AG04449 (cell line): ENCODE measurements around the gene PFKFB3.
"Not testable (repeated sequence)": the region's sequence is repeated elsewhere in the genome, so short reads cannot be mapped to it uniquely, and the experiment has no call there.

Experiments
- CTCF ChIA-PET: fragments of 350-600 bp; formaldehyde crosslinking; extraction: SDS; loops from one replicate; lab custom pipeline; 2021; ENCODE audit warnings: antibody characterized with exemption; lab: Yijun Ruan, JAX
- POLR2A ChIA-PET: fragments of 400-600, 350-600 bp; formaldehyde crosslinking; extraction: SDS; loops from one replicate; lab custom pipeline; 2020; ENCODE audit warnings: antibody characterized with exemption, inconsistent platforms; lab: Yijun Ruan, JAX
- DNase-seq: peaks from one replicate; pipeline ENCODE4 v3.0.0-alpha.2; 2010; ENCODE audit warnings: low read depth, low spot score
- H3K4me3 ChIP-seq: 2 replicates; pipeline ENCODE4 v1.5.1; 2011; ENCODE audit warnings: low read depth, mild to moderate bottlenecking, control low read depth, low read length
- TF ChIP-seq, protein P1 (sequence below): IDR thresholded peaks from one replicate; pipeline ENCODE4 v1.5.1; 2011; ENCODE audit warnings: mild to moderate bottlenecking, moderate library complexity, low read length, control low read depth, inconsistent platforms; ENCODE audit not compliant: insufficient read depth; ENCODE audit errors: missing control alignments

PFKFB3 gene

GRCh38 chr10:6186894-6187256 lies 15.9 kb upstream of the PFKFB3 start:
- no peak for DNase-seq
- ChIA-PET POLR2A (no interaction called here), CTCF (interaction anchor here (1.1 to 2.0 kb wide), 3 partner anchors 15 to 215 kb away, joined by 3 to 10 read pairs (median 5); partner anchors contain the start of gene PFKFB3)
- TF ChIP-seq, protein P1, sequence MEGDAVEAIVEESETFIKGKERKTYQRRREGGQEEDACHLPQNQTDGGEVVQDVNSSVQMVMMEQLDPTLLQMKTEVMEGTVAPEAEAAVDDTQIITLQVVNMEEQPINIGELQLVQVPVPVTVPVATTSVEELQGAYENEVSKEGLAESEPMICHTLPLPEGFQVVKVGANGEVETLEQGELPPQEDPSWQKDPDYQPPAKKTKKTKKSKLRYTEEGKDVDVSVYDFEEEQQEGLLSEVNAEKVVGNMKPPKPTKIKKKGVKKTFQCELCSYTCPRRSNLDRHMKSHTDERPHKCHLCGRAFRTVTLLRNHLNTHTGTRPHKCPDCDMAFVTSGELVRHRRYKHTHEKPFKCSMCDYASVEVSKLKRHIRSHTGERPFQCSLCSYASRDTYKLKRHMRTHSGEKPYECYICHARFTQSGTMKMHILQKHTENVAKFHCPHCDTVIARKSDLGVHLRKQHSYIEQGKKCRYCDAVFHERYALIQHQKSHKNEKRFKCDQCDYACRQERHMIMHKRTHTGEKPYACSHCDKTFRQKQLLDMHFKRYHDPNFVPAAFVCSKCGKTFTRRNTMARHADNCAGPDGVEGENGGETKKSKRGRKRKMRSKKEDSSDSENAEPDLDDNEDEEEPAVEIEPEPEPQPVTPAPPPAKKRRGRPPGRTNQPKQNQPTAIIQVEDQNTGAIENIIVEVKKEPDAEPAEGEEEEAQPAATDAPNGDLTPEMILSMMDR, result no peak
- H3K4me3 ChIP-seq, result no peak overlapping the region

- DNase-seq, result no peak
- TF ChIP-seq, protein P1, result no peak
- CTCF ChIA-PET, result interaction anchor here (1.1 to 2.0 kb wide), 3 partner anchors 15 to 215 kb away, joined by 3 to 10 read pairs (median 5); partner anchors contain the start of gene PFKFB3
- POLR2A ChIA-PET, result no interaction called here
- H3K4me3 ChIP-seq, result no peak overlapping the region
Measured at GRCh38 chr10:6187278-6187677, 15.5 kb upstream of the PFKFB3 start.

DNA sequence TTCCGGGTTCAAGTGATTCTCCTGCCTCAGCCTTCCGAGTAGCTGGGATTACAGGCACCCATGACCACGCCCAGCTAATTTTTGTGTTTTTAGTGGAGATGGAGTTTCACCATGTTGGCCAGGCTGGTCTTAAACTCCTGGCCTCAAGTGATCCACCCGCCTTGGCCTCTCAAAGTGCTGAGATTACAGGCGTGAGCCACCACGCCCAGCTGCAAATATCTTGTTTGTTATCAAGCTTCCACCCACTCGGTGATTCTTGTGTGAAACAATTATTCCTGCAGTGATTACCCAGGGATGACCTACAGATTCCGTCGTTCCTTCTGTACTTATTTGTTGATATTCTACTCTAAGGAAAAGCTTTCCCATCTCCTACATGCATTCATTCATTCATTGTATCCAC lies 12.7 kb upstream of the PFKFB3 start:
- H3K4me3 ChIP-seq, POLR2A ChIA-PET, DNase-seq: not testable (repeated sequence)
- CTCF ChIA-PET, result interaction anchor here (1.6 to 6.8 kb wide), 2 partner anchors 12 to 212 kb away, joined by 3 to 38 read pairs; partner anchors contain the start of gene PFKFB3

GRCh38 chr10:6191147-6191546 lies 11.6 kb upstream of the PFKFB3 start:
- POLR2A ChIA-PET, result interaction anchor here (1.6 kb wide), 1 partner anchor 12 kb away, joined by 4 read pairs; the partner anchor contains the start of gene PFKFB3
- DNase-seq, result no peak
- CTCF ChIA-PET, result interaction anchor here (1.6 to 6.8 kb wide), 2 partner anchors 10 to 211 kb away, joined by 3 to 38 read pairs; partner anchors contain the start of gene PFKFB3
- TF ChIP-seq, protein P1, result no peak
- no peak overlapping the region for H3K4me3 ChIP-seq

- H3K4me3 ChIP-seq, result no peak overlapping the region
- TF ChIP-seq, protein P1, result no peak
- no peak for DNase-seq
- CTCF ChIA-PET, result interaction anchor here (6.8 kb wide), 1 partner anchor 10 kb away, joined by 38 read pairs; the partner anchor contains the start of gene PFKFB3
- POLR2A ChIA-PET, result interaction anchor here (1.6 kb wide), 1 partner anchor 11 kb away, joined by 4 read pairs; the partner anchor contains the start of gene PFKFB3
Measured at GRCh38 chr10:6191569-6191968, 11.2 kb upstream of the PFKFB3 start.

DNA sequence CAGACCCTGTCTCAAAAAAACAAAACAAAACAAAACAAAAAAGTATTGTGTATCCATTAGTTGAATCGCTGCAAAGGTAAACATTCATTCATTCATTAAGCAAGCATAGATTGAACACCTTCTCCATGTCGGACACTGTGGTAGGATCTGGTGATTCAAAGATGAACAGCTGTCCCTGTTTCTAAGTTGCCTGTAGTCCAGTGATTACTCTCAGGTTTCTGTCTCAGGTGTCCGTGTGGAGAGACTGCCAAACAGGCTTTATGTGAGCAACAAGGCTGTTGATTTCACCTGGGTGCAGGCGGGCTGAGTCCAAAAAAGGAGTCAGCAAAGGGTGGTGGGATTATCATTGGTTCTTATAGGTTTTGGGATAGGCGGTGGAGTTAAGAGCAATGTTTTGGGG lies 9.4 kb upstream of the PFKFB3 start:
- CTCF ChIA-PET, result interaction anchor here (1.2 to 6.8 kb wide), 3 partner anchors 8 to 208 kb away, joined by 3 to 38 read pairs (median 21); partner anchors contain the start of gene PFKFB3
- not testable (repeated sequence) for DNase-seq, H3K4me3 ChIP-seq
- POLR2A ChIA-PET, result interaction anchor here (2.2 kb wide), 1 partner anchor 9 kb away, joined by 10 read pairs; the partner anchor contains the start of gene PFKFB3

GRCh38 chr10:6194311-6194710 lies 8.4 kb upstream of the PFKFB3 start:
- DNase-seq, result no peak
- TF ChIP-seq, protein P1, result no peak
- CTCF ChIA-PET, result interaction anchor here (0.7 to 6.8 kb wide), 4 partner anchors 7 to 207 kb away, joined by 3 to 38 read pairs (median 12); partner anchors contain the start of gene PFKFB3
- H3K4me3 ChIP-seq, result no peak overlapping the region
- POLR2A ChIA-PET, result interaction anchor here (0.7 to 2.2 kb wide), 2 partner anchors 8 to 190 kb away, joined by 3 to 10 read pairs; partner anchors contain the start of gene PFKFB3
